DMS53 treated with DMSO at 0.1 percent for 48 hours (cell line): Measurements from ENCODE around the gene MYO15B.
A peak's percentile ranks its signal among the peaks of the same experiment; 100 is the strongest.

ENCODE experiments used
- DNase-seq: peaks from one replicate; lab custom pipeline; 2025; ENCODE audit not compliant: unreplicated experiment; lab: John Stamatoyannopoulos, UW

The MYO15B gene

DNA sequence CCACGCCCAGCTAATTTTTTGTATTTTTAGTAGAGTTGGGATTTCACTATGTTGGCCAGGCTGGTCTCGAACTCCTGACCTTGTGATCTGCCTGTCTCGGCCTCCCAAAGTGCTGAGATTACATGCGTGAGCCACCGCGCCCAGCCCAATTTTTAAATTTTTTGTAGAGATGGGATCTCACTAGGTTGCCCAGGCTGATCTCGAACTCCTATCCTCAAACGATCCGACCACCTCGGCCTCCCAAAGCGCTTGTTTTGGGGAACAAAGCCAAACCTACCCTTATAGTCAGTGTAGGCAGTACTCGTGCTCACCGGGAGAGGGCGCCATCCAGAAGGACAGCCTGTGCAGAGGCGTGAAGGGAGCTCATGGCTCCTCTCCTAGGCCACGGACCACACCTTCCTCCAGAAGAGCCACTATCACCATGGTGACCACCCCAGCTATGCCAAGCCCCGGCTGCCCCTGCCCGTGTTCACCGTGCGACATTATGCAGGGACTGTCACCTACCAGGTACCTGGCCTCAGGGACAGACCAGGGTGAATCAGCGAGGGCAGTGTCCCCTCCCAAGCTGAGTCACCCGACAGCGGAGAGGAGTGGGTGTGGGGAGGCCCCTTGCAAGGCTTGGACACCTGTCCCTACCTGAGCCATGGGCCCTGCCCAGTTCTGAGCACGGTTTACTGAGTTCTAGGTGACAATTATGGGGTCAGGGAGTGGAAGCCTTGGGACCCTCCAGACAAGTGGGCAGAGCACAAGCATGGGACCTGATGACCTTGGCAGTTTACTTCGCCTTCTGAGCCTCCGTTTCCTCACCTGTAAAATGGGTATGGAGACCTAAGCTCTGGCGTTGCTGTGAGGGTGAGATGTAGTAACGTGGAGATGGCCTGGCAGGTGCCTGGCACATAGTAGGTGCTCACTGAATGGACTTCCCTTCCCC, 13.7 kb downstream of the MYO15B start:
- DNase-seq, result peak; percentile 92

DNA sequence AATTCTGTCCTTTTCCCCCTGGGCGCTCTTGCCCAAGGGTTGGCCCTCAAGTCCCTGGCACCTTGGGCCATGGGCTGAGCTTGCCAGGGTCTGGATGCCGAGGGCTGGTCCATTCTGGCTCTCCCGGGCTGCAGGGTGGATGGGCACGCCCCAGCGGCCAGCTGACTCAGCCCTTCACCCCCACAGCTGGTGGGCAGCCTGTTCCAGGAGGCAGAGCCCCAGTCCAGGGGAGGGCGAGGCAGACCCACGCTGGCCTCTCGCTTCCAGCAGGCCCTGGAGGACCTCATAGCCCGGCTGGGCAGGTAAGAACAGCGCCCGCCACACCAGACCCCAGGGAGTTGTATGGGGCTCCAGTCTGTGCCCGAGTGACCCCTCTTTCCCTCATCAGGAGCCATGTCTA, 15.0 kb downstream of the MYO15B start:
- no peak for DNase-seq

- DNase-seq, result no peak
Observed at GRCh38 chr17:75603123-75603522, 15.5 kb downstream of the MYO15B start.

DNA sequence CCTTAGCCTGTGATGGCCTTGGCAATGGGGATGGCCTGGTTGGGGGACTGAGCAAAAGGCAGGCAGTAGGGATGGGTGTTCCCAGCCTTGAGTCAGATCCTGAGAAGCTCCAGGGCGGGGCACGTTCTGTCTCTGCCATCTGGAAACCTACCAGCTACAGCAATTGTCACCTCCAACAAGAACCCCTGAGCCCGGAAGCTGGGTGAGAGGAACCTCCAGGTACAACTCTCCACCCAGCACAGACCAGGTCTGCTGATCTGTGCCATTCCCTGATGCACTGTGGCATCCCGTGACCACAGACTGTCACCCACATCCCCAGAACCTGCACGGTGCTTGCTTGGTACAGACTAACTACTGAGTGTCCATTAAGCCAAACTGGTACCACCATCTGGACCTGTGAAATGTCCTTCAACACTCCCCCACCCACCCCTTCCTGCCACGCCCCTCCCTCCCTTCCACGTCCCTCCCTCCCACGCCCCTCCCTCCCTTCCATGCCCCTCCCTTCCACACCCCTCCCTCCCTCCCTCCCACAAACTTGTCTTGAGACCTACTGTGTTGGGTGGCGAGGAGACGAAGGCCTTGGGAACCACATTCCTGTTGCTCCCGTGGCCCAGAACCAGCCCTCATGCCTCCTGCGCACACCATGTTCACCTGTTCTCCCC, 16.6 kb downstream of the MYO15B start:
- DNase-seq, result no peak

DNA sequence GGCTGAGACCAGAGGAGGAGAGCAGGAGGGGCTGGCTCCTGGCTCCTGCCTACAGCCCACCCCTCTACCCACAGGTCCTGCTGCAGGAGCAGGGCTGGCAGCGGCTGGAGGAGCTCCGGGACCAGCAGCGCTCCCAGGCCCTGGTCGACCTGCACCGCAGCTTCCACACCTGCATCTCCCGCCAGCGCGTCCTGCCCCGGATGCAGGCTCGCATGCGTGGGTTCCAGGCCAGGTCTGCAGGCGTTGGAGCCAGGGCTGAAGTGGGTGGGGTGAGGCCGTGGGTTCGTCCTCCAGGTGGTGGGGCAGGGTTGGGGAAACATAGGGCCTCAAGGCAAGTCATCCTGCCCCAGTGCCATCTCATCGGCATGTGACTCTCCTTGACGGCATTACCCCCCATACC, 18.2 kb downstream of the MYO15B start:
- no peak for DNase-seq

DNA sequence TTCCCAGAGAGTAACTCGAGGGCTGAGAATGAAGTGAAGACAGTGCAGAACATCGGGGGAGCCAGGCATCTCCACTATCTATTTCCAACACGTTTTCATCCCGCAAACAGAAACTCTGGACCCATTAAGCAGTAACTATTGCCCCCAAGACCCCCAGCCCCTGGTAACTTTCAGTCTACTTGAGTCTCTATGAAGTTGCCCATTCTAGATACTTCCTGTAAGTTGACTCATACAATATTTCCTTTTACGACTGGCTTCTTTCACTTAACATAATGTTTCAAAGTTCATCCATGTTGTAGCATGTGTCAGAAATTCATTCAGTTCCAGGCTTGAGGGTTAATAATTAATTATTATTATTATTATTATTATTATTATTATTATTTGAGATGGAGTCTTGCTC, 19.5 kb downstream of the MYO15B start:
- DNase-seq, result no peak

DNA sequence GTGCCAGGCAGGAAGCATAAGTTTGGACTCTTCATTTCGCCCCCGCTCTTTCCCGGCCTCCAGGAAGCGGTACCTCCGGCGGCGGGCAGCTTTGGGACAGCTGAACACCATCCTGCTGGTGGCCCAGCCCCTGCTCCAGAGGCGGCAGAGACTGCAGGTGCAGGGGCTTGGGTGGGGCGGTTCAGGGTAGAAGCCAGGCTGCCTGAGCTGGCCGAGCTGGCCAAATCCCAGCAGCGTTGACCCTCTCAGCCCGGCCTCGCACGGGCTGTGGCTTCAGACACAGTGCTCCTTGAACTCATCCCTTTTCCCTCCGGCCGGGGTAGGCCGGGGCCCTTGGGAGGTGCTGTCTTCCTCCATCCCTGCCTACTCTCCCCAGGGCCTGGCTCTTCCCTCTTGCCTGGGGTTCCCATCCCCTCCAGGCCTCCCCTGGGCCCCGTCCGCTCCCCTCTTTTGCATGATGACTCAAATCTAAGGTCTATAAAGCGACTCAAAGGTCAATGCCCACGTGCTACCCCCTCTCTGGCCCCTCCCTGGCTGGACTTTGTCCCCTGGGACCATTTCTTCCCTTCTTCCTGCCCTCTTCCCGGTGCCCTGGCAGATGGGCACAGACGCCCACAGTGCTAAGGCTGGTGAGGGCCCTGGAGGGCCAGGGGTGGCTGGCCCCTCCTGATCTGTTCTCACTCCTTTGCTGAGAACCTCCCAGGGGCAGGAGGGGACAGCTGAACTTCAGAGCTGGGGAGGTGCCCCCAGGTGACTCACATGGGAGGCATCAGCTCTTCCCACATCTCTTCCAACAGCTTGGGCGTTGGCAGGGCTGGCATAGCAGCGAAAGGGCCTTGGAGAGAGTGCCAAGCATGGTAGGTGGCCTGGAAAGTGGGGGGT, 22.7 kb downstream of the MYO15B start:
- no peak for DNase-seq

DNA sequence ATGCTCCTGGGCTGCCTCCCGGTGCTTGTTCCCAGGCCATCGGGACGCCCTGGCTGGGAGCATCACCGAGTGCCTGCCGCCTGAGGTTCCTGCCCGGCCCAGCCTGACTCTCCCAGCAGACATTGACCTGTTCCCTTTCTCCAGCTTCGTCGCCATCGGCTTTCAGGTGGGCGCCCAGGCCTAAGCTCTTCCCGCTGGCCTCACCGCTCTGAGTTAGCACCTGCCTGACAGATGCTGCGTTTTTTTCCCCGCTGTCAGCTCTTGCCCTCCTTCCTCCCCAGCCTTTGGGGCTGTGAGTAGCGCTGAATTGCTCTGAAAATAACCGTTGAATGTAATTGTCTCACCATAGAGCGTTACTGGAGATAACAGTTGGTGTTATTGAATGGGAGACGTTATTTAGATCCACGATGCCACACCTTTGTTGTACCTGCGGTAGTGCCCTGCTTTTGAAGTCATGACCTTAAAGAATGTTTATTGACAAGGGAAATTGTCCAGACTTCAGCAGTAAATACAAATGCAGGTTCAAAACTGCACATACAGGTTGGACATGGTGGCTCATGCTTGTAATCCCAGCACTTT, 24.3 kb downstream of the MYO15B start:
- DNase-seq, result no peak

DNA sequence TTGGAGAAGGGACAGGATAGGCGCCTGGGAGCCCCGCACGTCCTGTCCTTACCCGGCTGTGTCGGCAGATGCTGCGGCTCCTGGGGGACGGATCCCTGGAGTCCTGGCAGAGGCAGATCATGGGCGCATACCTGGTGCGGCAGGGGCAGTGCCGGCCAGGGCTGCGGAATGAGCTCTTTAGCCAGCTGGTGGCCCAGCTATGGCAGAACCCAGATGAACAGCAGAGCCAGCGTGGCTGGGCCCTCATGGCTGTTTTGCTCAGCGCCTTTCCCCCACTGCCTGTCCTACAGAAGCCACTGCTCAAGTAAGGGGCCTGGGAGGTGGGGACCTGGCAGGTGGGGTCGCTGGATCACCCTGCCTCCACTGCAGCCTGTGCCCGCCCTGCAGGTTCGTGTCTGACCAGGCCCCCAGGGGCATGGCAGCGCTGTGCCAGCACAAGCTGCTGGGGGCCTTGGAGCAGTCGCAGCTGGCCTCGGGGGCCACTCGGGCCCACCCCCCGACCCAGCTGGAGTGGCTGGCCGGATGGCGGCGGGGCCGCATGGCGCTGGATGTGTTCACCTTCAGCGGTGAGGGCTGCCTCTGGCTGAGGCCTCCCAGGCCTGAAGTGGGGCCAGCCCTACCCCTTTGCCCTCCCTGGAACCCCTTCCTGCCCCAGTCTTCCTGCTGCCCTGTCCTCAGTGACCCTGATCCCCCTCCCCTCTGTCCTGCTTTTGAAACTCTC, 25.5 kb downstream of the MYO15B start:
- no peak for DNase-seq

- DNase-seq, result no peak
Observed at GRCh38 chr17:75614006-75614405, 26.4 kb downstream of the MYO15B start.

DNA sequence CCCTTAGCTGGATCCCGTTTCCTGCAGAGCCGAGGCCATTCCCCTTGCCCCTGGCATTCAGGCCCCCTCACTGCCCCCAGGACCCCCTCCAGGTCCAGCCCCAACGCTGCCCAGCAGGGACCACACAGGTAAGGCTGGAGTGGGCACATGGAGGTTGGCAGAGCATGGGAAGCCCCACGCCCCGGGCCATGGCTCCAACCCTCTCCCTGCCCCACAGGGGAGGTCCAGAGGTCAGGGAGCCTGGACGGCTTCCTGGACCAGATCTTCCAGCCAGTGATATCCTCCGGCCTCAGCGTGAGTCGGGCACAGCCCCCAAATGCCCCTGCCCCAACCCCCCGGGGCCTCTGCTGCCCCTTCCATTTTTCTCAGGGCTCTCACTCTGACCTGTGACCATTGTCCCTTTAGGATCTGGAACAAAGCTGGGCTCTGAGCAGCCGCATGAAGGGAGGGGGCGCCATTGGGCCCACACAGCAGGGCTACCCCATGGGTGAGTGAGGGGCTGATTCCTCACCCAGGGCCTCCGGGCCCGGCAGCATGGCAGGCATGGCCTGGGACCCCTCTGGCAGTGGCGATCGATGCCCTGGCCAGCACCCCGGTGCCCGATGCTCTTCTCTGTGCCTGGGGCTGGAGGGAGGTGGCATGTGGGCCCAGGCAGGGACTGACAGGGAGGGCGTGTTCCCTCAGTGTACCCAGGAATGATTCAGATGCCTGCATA, 27.1 kb downstream of the MYO15B start:
- no peak for DNase-seq

DNA sequence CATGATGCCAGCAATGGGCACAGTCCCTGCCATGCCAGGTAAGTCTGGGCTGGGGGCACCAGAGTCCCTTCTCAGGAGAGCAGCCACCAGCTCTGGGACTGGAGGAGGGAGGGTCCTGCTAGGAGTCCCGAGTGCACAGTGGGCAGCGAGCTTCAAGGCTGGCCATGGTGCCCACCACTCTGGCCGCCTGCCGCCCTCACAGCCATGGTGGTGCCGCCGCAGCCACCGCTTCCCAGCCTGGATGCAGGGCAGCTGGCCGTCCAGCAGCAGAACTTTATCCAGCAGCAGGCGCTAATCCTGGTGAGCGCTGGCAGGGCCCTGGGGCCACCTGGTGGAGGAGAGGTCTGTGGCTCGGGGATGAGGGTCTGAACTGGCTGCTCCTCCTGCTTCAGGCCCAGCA, 27.7 kb downstream of the MYO15B start:
- DNase-seq, result no peak

GRCh38 chr17:75616521-75617122, 29.0 kb downstream of the MYO15B start:
- DNase-seq, result no peak

DNA sequence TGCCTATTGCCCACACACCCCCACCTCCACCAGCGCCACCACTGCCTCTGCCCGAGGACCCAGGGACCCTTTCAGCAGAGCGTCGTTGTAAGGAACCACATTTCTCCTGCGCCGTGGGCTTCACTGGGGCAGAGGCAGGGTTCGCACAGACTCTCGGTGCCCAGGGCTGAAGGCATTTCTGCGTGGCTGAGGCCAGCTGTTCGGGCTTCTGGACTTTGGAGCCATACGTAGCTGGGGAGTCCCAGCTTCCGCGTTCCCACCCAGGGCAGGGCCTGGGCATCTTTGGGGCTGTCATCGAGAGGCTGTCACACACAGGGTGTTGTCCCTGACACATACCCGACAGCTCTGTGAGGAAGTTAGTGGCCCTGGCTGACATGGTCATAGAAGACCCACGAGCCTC, 29.6 kb downstream of the MYO15B start:
- no peak for DNase-seq

DNA sequence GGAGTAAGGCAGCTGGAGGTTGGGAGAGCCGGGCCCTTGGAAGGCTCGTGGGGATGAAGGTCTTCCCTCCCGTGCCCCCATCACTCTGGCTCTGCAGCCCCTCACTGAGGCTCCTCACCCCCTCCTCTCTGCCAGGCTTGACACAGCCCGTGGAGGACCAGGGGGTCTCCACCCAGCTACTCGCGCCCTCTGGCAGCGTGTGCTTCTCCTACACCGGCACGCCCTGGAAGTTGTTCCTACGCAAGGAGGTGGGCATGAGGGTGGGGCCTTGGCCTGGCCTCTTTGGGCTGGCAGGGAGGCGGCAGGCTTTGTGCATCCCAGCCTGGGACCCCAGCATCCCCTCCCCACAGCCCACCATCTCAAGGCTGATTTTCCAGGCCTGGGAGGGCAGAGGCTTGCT, 30.1 kb downstream of the MYO15B start:
- DNase-seq, result no peak

- DNase-seq, result no peak
Observed at GRCh38 chr17:75619506-75620431, 32.2 kb downstream of the MYO15B start.

DNA sequence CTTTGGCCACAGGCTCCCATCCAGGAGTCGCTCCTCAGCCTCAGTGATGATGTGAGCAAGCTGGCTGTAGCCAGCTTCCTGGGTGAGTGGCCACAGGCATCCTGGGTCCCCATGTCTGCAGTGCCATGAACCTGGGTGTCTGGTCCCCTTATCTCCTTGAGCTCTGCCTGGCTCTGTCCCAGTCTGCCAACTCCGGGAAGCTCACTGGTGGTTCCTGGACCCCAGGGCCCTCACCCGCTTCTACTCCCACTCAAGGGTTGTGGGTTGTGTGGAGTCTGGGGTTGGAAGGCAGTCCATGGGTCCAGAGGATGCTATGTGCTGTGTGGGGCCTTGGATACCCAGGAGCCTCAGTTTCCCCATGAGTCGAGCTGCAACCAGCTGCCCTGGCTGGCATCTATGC, 33.9 kb downstream of the MYO15B start:
- no peak for DNase-seq

DNA sequence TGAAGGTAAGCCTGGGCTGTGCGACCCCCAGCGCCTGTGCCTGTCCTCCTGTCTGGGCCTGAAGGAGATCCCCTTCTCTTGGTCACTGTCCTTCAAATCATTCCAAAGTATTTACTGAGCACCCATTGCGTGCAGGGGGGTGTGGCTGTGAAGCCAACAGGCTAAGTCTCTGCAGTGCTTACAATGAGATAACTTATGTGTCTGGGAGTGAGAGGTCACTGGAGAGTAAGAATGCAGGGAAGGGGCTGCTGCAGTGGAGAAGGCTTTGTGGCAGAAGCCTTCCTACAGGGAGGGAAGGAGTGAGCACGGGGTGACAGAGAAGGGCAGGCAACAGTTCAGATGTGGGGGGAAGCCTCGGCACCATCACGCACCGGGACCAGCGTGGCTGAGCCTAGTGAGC, 34.5 kb downstream of the MYO15B start:
- no peak for DNase-seq
